ENCODE measurements around the gene GTF3C1. TPM values are rescaled to one million over a fixed set of nuclear protein-coding genes. Genes with fewer than 3 reads are reported as not detected.

The GTF3C1 gene
- total RNA-seq, 1 donor from 2014 or later = 62.2 TPM

DNA sequence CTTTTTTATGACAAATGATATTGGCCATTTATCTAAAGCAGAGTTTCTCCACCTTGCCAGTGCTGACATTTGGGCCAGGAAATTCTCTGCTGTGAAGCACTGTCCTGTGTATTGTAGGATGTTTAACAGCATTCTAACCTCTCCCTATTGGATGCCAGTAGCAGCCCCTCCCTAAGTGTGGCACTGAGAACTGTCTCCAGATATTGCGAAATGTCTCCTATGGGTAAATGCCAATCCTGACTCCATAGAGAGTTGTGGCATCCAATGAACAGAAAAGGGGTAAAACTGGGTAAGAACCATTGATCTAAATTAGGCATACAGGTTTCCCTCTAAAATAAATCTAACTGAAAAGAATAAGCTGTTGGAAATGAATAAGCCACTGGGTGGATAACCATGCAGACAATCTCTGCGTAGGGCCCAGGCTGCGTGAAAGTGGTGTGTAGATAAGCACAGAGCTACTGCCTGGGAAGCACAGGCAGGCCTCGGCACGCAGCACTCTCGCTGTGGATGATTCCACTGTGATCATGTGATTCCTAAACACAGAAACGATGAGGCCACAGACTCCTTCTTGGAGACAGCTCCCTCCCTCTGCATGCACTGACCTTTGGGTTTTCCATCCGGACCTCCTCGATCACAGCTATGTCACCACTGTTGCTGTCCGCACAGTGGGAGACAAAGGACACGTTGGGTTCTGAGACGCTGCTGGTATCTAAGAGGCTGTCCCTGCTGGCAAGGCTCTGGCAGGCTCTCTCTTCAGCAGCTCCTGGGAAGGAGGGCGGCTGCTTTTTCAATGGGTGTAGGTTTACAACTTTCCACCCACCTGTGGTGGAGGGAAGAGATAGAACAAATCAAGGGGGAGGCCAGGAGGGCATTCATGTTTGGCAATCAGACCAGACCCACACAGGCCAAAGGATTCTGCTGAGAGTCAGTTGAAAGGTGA is 44.1 kb downstream of the GTF3C1 start:
- H3K4me3 Mint-ChIP-seq (ENCODE audit: low read depth) = no peak overlapping the region
- intact Hi-C loops (cut with micrococcal nuclease) = no loop called here
- DNase-seq (ENCODE audit: low spot score) = no peak
- no peaks in the 10 kb centered on the region for H3K4me1 Mint-ChIP-seq (ENCODE audit: low read depth)
- H3K27me3 Mint-ChIP-seq (ENCODE audit: low read depth) = no peaks in the 10 kb centered on the region
- H3K36me3 Mint-ChIP-seq (ENCODE audit: low read depth) = peaks cover 64% of the 10 kb centered on the region
- no peak overlapping the region for H3K27ac Mint-ChIP-seq
- H3K9me3 Mint-ChIP-seq = no peaks in the 10 kb centered on the region

DNA sequence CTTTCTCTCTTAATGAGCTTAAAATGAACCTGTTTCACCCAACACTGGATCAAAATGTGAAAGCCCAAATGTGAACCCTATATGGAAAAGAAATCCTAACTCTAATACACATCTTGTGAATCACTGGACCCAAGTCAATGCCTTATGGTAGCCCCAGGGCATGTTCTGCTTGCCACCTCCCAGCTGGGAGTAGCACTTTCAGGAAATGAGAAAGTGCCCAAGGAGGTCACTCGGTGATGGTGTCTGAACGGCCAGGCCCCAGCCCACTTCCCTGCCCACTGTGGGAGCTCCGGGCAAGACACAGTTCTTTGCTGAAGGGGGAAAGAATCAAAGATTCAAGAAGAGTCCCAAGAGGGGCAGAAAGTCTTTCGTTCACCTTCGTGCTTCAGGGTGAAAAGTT is 46.1 kb downstream of the GTF3C1 start:
- intact Hi-C loops (cut with micrococcal nuclease) = no loop called here
- Mint-ChIP-seq H3K4me3 (ENCODE audit: low read depth) (no peak overlapping the region), H3K4me1 (ENCODE audit: low read depth) (no peaks in the 10 kb centered on the region), H3K27ac (no peak overlapping the region), H3K27me3 (ENCODE audit: low read depth) (no peaks in the 10 kb centered on the region), H3K9me3 (no peaks in the 10 kb centered on the region), H3K36me3 (ENCODE audit: low read depth) (peaks cover 69% of the 10 kb centered on the region)
- DNase-seq (ENCODE audit: low spot score) = no peak

DNA sequence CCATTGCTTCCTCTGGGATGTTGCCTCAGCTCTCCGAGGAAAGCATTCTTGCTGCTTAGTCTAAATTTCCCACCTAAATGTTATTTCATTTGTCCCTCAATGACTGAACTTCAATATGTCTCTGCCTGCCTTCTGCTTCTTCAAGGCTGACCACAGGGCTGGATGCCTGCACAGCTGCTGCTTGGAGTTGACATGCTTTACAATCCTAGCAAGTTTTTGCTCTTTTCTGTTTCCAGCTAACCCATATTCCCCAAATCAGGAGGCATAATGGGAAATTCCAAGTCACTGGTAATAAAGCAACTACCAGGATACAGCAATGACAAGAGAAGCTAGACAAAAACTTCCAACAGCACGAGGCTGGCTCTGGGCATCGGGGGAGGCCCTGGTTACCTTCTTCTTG is 48.9 kb downstream of the GTF3C1 start:
- H3K27me3 Mint-ChIP-seq (ENCODE audit: low read depth) = no peaks in the 10 kb centered on the region

DNA sequence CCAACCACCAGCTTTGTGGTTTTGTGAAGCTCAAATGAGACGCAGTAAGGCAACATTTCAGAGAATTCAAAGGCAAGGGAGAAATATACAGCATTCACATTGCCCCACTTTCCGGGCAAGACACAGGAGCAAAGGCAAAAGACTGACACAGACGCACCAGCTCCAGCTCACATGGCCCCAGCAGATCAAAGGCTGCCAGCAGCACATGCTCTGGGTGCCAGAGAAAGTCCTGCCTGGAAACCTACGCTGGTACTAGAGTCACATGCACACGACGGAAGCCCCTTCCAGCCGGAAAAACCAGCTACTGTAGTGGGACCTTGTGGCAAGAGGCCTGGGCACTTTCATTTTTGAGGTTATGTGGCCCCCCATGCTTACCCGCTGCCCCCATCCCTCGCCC is 50.1 kb downstream of the GTF3C1 start:
- Mint-ChIP-seq H3K4me1 (ENCODE audit: low read depth) (no peaks in the 10 kb centered on the region), H3K36me3 (ENCODE audit: low read depth) (peaks cover 59% of the 10 kb centered on the region), H3K4me3 (ENCODE audit: low read depth) (no peak overlapping the region), H3K27me3 (ENCODE audit: low read depth) (no peaks in the 10 kb centered on the region), H3K27ac (no peak overlapping the region), H3K9me3 (no peaks in the 10 kb centered on the region)
- no peak for DNase-seq (ENCODE audit: low spot score)
- intact Hi-C loops (cut with micrococcal nuclease) = no loop called here

More for the DNA sequence above, 48.9 kb downstream of the GTF3C1 start:
- intact Hi-C loops (cut with micrococcal nuclease) = no loop called here
- Mint-ChIP-seq H3K4me1 (ENCODE audit: low read depth) (no peaks in the 10 kb centered on the region), H3K9me3 (no peaks in the 10 kb centered on the region), H3K27ac (no peak overlapping the region), H3K36me3 (ENCODE audit: low read depth) (peaks cover 66% of the 10 kb centered on the region), H3K4me3 (ENCODE audit: low read depth) (no peak overlapping the region)
- no peak for DNase-seq (ENCODE audit: low spot score)

DNA sequence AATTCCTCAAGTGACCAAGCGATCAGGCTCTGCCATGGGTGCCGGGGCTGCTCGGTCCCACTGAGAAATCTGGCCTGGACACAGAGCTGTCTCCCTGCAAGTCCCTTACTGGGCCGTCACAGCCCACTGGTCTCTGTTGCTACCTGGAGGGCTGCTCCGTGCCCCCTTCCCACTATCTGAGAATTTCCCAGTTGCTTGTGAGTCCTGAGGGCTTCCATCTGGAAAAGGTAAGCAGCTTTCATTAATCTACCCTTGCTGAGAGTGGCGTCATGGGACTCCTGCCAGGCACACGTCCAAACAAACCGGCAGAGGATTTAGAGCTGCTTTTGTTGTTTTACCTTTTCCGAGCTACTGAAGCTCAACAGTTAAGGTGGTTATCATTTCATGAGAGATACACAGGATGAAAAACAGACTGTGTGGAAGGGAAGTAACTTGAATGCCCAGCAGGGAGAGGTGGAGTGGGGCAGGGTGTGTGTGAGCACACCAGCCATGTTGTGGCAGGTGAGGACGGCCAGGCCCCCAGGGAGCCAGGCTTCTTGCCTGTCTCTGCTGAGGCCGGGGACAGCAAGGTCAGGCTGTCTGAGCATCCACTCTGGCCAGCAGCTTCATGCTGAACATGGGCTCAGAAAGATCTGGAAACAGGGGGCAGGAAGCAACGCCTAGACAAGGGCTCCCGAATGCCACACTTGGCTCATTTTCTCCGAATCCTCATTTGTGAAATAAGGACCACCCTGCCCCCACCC is 50.6 kb downstream of the GTF3C1 start:
- intact Hi-C loops (cut with micrococcal nuclease) = no loop called here
- no peak for DNase-seq (ENCODE audit: low spot score)
- Mint-ChIP-seq H3K36me3 (ENCODE audit: low read depth) (peaks cover 63% of the 10 kb centered on the region), H3K27ac (no peak overlapping the region), H3K4me1 (ENCODE audit: low read depth) (no peaks in the 10 kb centered on the region), H3K4me3 (ENCODE audit: low read depth) (no peak overlapping the region), H3K9me3 (no peaks in the 10 kb centered on the region), H3K27me3 (ENCODE audit: low read depth) (no peaks in the 10 kb centered on the region)

DNA sequence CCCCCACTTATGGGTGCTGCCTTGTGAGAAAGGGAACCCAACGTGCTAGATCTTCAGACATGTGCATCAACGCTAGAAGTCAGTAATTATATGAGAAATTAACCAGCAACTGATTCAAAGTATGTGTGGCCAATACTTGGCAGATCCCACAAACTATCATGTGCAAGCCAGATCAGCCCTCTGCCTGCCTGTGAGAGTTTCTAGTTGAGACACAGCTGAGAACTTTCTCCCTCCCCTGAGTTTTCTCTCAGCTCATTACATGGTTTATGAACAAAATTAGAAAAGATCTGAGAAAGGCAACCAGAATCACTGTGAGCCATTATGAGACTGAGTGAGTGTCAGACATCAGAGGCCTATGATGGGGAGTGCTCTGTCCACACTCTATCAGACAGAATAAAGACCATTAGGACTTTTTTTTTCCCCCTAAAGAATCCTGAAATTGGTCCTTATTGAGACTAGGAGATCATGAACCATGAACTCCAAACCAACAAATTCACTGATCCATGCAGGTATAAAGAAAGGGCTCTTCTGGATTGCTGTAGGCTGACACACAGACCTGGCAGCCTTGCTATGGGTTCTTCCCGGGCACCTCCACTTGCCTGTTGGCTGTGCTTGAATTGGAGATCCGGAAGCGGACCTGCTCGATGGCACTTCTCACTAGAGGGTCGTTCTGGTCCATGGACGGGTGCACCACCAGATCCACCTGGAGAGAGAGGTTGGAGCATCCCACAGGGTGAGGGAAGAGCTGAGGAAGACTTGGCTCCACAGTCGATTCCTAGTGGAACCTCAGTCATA is 51.5 kb downstream of the GTF3C1 start:
- H3K27ac Mint-ChIP-seq = peak overlapping the region; percentile 52

DNA sequence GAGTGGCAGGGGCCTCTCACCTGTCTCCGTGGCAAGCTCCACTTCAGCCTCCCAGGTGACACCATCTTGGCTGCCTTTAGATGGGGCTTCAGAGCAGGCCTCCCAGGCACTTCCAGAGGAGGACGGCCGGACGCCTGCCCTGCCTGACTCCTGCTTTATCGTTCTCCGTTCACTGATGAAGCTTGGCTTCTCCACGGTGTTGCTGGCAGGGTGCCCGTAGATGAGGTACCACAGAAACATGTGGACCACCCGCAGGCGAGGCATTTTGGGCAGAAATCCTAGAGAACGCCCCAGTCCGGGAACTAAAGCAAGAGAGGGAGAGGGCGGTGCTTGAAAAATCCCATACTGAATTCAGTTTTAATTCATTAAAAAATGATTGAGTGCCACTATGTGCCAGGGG is 54.5 kb downstream of the GTF3C1 start:
- DNase-seq (ENCODE audit: low spot score) = no peak
- Mint-ChIP-seq H3K9me3 (no peaks in the 10 kb centered on the region), H3K27me3 (ENCODE audit: low read depth) (no peaks in the 10 kb centered on the region), H3K27ac (no peak overlapping the region), H3K36me3 (ENCODE audit: low read depth) (peaks cover 53% of the 10 kb centered on the region), H3K4me3 (ENCODE audit: low read depth) (no peak overlapping the region), H3K4me1 (ENCODE audit: low read depth) (no peaks in the 10 kb centered on the region)
- intact Hi-C loops (cut with micrococcal nuclease) = no loop called here

More for the DNA sequence above, 51.5 kb downstream of the GTF3C1 start:
- H3K36me3 Mint-ChIP-seq (ENCODE audit: low read depth) = peaks cover 59% of the 10 kb centered on the region
- intact Hi-C loops (cut with micrococcal nuclease) = no loop called here
- H3K4me3 Mint-ChIP-seq (ENCODE audit: low read depth) = no peak overlapping the region
- no peaks in the 10 kb centered on the region for H3K27me3 Mint-ChIP-seq (ENCODE audit: low read depth)
- H3K4me1 Mint-ChIP-seq (ENCODE audit: low read depth) = no peaks in the 10 kb centered on the region
- DNase-seq (ENCODE audit: low spot score) = no peak
- no peaks in the 10 kb centered on the region for H3K9me3 Mint-ChIP-seq

DNA sequence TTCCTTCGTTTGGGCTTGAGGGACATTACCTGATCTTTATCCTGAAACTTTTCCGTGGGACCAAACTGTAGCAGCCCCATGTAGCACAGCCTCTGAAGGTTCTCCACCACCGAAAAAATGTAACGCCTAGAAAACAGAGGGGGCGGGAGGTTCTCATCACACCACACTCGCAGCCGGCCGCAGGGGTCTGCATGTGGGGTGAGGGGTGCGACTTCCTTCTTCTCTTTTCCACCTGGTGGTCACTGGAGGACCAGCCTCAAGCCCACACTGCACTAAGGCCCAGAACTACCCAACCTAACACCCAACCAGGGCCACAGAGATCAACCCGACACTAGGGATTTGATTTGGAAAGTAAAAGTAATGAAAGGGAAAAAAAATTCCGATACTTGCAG is 57.1 kb downstream of the GTF3C1 start:
- Mint-ChIP-seq H3K9me3 (no peaks in the 10 kb centered on the region), H3K36me3 (ENCODE audit: low read depth) (peaks cover 54% of the 10 kb centered on the region), H3K27me3 (ENCODE audit: low read depth) (no peaks in the 10 kb centered on the region), H3K27ac (no peak overlapping the region), H3K4me1 (ENCODE audit: low read depth) (no peaks in the 10 kb centered on the region), H3K4me3 (ENCODE audit: low read depth) (no peak overlapping the region)
- no peak for DNase-seq (ENCODE audit: low spot score)
- intact Hi-C loops (cut with micrococcal nuclease) = no loop called here

DNA sequence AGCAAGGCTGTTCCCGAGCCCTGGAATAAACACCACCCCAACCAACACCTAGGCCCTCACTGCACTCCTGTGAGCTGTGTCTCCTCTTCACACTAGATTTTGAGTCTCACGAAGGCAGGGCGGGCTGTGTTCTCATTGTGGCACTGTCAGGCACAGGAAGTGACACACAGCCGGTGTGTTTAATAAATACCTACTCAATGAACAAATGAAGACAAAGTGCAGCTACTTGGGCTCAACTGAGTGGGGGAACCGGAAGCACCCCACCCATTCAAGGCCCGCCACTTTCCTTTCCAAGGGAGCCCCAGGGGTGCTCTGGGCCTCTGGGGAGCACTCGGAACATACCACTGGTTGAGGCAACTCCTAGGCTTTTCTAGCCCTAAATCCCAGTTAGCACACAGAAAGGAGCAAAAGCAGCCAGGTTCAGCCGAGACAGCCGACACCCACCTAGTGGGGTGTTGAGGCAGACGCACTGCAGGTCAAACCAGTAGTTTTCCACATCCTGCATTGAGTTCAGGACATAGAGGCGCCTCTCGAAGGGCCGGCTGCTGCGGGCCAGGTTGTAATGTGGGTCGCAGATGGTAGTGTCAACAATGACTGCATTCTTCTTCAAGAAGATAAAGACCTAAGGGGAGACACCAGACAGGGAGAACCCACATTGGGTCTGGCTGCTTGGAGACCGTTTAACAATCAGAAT is 57.7 kb downstream of the GTF3C1 start:
- no peak for DNase-seq (ENCODE audit: low spot score)
- no peak overlapping the region for H3K4me3 Mint-ChIP-seq (ENCODE audit: low read depth)
- H3K36me3 Mint-ChIP-seq (ENCODE audit: low read depth) = peaks cover 52% of the 10 kb centered on the region
- no peak overlapping the region for H3K27ac Mint-ChIP-seq
- no peaks in the 10 kb centered on the region for H3K4me1 Mint-ChIP-seq (ENCODE audit: low read depth)
- intact Hi-C loops (cut with micrococcal nuclease) = no loop called here
- H3K27me3 Mint-ChIP-seq (ENCODE audit: low read depth) = no peaks in the 10 kb centered on the region
- H3K9me3 Mint-ChIP-seq = no peaks in the 10 kb centered on the region

DNA sequence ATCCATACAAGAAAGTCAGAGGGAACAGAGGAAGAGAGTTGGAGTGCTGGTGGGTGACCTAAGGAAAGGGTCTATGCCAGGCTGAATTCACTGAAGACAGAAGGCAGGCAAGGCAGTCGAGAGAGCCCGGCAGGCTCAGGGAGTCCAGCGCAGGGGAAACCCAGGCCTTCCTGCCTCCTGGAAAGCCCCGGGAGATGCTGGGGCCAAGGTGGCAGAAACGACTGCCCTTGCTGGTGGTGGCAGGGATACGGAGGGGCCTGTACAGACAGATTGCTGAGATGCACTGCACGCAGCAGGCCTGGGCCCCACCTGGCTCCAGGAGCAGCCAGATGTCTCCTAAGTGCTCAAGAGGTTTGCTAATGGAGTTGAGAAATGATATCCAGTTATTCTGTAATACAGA is 59.8 kb downstream of the GTF3C1 start:
- no peak for DNase-seq (ENCODE audit: low spot score)
- Mint-ChIP-seq H3K9me3 (no peaks in the 10 kb centered on the region), H3K4me3 (ENCODE audit: low read depth) (no peak overlapping the region), H3K4me1 (ENCODE audit: low read depth) (no peaks in the 10 kb centered on the region), H3K36me3 (ENCODE audit: low read depth) (peaks cover 68% of the 10 kb centered on the region), H3K27ac (no peak overlapping the region), H3K27me3 (ENCODE audit: low read depth) (no peaks in the 10 kb centered on the region)
- intact Hi-C loops (cut with micrococcal nuclease) = no loop called here

DNA sequence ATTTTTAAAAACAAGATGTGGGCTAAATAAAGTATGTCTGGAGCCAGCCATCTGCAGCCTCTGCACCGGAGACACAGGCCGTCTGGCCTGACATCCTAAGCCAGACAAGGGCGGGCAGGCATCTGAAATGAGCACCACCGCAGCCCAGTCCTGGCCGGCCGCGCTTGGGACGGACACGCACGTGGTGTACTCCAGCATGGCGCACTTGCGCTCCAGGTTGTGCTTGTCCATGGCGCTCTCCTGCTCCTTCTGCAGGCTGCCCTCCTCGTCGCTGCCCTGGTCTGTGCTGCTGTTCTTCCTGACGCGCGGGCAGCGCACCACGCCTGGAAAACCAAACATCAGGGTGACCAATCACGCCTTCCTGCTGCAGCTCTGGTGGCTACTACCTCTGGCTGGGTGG is 60.3 kb downstream of the GTF3C1 start:
- H3K9me3 Mint-ChIP-seq = no peaks in the 10 kb centered on the region
- H3K27me3 Mint-ChIP-seq (ENCODE audit: low read depth) = no peaks in the 10 kb centered on the region
- no peak overlapping the region for H3K4me3 Mint-ChIP-seq (ENCODE audit: low read depth)
- no peak for DNase-seq (ENCODE audit: low spot score)
- no peaks in the 10 kb centered on the region for H3K4me1 Mint-ChIP-seq (ENCODE audit: low read depth)
- intact Hi-C loops (cut with micrococcal nuclease) = no loop called here
- H3K36me3 Mint-ChIP-seq (ENCODE audit: low read depth) = peaks cover 67% of the 10 kb centered on the region
- H3K27ac Mint-ChIP-seq = no peak overlapping the region

DNA sequence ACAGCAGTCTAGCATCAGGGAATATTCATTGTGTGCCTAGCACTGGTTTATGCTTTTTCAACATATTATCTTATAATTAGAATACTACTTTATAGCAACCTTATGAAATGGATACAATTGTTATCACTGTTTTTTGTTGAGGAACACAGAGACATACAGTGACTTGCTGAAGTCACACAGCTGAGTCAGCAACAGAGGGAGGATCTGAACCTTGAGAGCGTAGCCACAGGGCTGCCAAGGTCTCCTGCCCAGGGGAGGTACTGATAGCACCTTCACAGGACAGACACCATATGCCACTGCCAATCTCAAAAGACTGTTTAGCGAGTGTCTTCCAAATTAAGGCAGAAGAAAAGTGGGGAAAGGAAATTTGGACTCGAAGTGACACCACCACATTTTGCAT is 63.0 kb downstream of the GTF3C1 start:
- no peak for DNase-seq (ENCODE audit: low spot score)
- H3K27me3 Mint-ChIP-seq (ENCODE audit: low read depth) = no peaks in the 10 kb centered on the region
- intact Hi-C loops (cut with micrococcal nuclease) = no loop called here
- H3K4me3 Mint-ChIP-seq (ENCODE audit: low read depth) = no peak overlapping the region
- H3K4me1 Mint-ChIP-seq (ENCODE audit: low read depth) = no peaks in the 10 kb centered on the region
- H3K9me3 Mint-ChIP-seq = no peaks in the 10 kb centered on the region
- peaks cover 73% of the 10 kb centered on the region for H3K36me3 Mint-ChIP-seq (ENCODE audit: low read depth)
- H3K27ac Mint-ChIP-seq = no peak overlapping the region

Measured in activated T-helper 2 cell treated with anti-CD3 and anti-CD28 coated beads, Interferon-gamma antibody, Interleukin-2, Interleukin-4, amounts not matched to agents 10 μg/mL and 5 μg/mL and 100 μg/mL, durations not matched to agents 14 hours and 24 hours and 36 hours (primary cell).